Caco-2 (cell line): Measurements from ENCODE around the gene IKZF1. TPM values are rescaled to one million over a fixed set of nuclear protein-coding genes. Genes with fewer than 3 reads are reported as not detected.

Experiments
- BruUV-seq: library from RNA; stranded (reverse); fragments of 400-500 nt; replicated peaks from 2 replicates; lab custom pipeline; 2021; lab: Mats Ljungman, UMichigan
- CTCF ChIA-PET: fragments of 300-600 bp; sonication (Branson Sonifier 250); formaldehyde crosslinking; loops from one replicate; lab custom pipeline; 2022; ENCODE audit warnings: antibody characterized with exemption; lab: Charles Lee
- POLR2A ChIA-PET: fragments of 300-600 bp; sonication (Branson Sonifier 250); formaldehyde crosslinking; loops from one replicate; lab custom pipeline; 2022; ENCODE audit warnings: antibody characterized with exemption; lab: Charles Lee
- DNase-seq, 2 experiments: peaks; one replicate each; pipeline versions ENCODE4 v3.0.0 to v3.0.0-alpha.2; 2020 to 2022
- H3K27me3 ChIP-seq: replicated peaks from 2 replicates; pipeline ENCODE4 v1.6.0; 2011; ENCODE audit warnings: low read length; ENCODE audit not compliant: control insufficient read depth, insufficient read depth
- H3K36me3 ChIP-seq: 2 replicates; pipeline ENCODE4 v1.5.1; 2011; ENCODE audit warnings: low read length; ENCODE audit not compliant: control insufficient read depth, insufficient read depth
- H3K4me1 ChIP-seq: fragments of 250-450 bp; sonication (Bioruptor Pico); 2 replicates; pipeline ENCODE4 v1.5.1; 2020; ENCODE audit warnings: mild to moderate bottlenecking
- H3K4me3 ChIP-seq: 2 replicates; pipeline ENCODE4 v1.5.1; 2011; ENCODE audit warnings: low read depth, mild to moderate bottlenecking, control low read depth, low read length
- H3K9me3 ChIP-seq: fragments of 250-450 bp; sonication (Bioruptor Pico); 2 replicates; pipeline ENCODE4 v1.5.1; 2020; ENCODE audit warnings: mild to moderate bottlenecking, moderate library complexity
- H3K27ac Mint-ChIP-seq: one replicate; pipeline ENCODE4 v1.8.0; 2022; ENCODE audit warnings: mixed read lengths; ENCODE audit not compliant: unreplicated experiment
- H3K27me3 Mint-ChIP-seq: one replicate; pipeline ENCODE4 v1.8.0; 2022; ENCODE audit warnings: mixed read lengths; ENCODE audit not compliant: insufficient read depth, unreplicated experiment
- H3K36me3 Mint-ChIP-seq: one replicate; pipeline ENCODE4 v1.8.0; 2022; ENCODE audit warnings: mild to moderate bottlenecking, mixed read lengths; ENCODE audit not compliant: insufficient read depth, unreplicated experiment
- H3K4me1 Mint-ChIP-seq: one replicate; pipeline ENCODE4 v1.8.0; 2022; ENCODE audit warnings: low read depth, mixed read lengths; ENCODE audit not compliant: unreplicated experiment
- H3K4me3 Mint-ChIP-seq: one replicate; pipeline ENCODE4 v1.8.0; 2022; ENCODE audit warnings: mild to moderate bottlenecking, moderate library complexity, mixed read lengths; ENCODE audit not compliant: unreplicated experiment
- H3K9me3 Mint-ChIP-seq: one replicate; pipeline ENCODE4 v1.8.0; 2022; ENCODE audit warnings: mixed read lengths; ENCODE audit not compliant: unreplicated experiment
- intact Hi-C: fragments of 100-400 bp; cut with micrococcal nuclease; formaldehyde crosslinking; loops from one replicate; pipeline ENCODE4 v1.10.0; 2022; ENCODE audit not compliant: unreplicated experiment
- total RNA-seq: library from RNA; stranded (reverse); gene quantifications from 2 replicates; pipeline ENCODE4 v1.2.3, GENCODE V29; 2022
- TF ChIP-seq, protein P1 (sequence below), 2 experiments: fragments of 200-600 bp in 1 of 2; IDR thresholded peaks; 1 replicate in 1 of 2; 2 replicates in 1 of 2; pipeline versions ENCODE4 v1.5.1 to v1.8.0; 2011 to 2022; ENCODE audit warnings: antibody characterized with exemption in 1 of 2, control low read depth in 1 of 2, inconsistent platforms in 1 of 2, low read depth in 1 of 2, low read length in 1 of 2, mild to moderate bottlenecking in 1 of 2, moderate library complexity in 1 of 2; ENCODE audit not compliant: insufficient read depth in 1 of 2, severe bottlenecking in 1 of 2, unreplicated experiment in 1 of 2

IKZF1 gene
- total RNA-seq, 1 experiment from 2014 or later = not detected

DNA sequence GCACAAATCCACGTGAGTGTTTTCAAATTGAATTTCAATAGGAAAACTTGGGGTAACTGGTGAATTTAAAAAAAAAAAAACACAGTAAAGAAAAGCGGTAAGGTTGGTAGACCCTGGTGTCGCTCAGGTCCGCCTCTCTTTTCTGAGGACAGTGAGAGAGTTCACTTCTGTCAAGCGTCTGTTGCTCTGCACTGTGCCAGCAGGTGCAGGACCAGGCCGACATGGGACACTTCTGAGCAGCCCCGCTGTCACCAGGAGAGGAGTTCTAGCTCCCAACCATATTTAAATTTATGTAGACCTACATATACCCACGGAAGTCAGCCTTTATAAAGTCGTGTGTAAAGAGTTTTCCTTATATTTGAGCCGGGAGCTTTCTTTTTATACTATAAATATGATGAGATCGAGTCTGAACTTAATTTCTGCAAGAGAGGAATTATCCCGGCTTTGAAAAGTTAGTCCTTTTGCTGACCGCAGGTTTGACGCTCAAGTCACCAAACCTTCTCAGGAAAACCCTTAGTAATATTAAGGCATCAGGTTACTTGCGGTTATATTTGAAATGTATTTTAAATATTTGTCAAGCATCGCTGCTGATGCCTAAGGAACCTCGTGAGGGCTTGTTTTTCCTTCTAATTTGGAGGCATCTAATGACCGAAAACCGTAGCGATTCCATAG lies 531 bp downstream of the IKZF1 start:
- POLR2A ChIA-PET = no interaction called here
- Histone ChIP-seq H3K9me3 (no peaks in the 10 kb centered on the region), H3K4me1 (no peaks in the 10 kb centered on the region), H3K4me3 (no peak overlapping the region), H3K27me3 (peaks cover 1% of the 10 kb centered on the region; the same call in 1 of the 2 replicates), H3K36me3 (no peaks in the 10 kb centered on the region)
- Mint-ChIP-seq H3K36me3 (no peaks in the 10 kb centered on the region), H3K9me3 (no peaks in the 10 kb centered on the region), H3K4me3 (no peak overlapping the region), H3K27ac (no peak overlapping the region), H3K4me1 (no peaks in the 10 kb centered on the region), H3K27me3 (peaks cover 9% of the 10 kb centered on the region)
- TF ChIP-seq, protein P1, sequence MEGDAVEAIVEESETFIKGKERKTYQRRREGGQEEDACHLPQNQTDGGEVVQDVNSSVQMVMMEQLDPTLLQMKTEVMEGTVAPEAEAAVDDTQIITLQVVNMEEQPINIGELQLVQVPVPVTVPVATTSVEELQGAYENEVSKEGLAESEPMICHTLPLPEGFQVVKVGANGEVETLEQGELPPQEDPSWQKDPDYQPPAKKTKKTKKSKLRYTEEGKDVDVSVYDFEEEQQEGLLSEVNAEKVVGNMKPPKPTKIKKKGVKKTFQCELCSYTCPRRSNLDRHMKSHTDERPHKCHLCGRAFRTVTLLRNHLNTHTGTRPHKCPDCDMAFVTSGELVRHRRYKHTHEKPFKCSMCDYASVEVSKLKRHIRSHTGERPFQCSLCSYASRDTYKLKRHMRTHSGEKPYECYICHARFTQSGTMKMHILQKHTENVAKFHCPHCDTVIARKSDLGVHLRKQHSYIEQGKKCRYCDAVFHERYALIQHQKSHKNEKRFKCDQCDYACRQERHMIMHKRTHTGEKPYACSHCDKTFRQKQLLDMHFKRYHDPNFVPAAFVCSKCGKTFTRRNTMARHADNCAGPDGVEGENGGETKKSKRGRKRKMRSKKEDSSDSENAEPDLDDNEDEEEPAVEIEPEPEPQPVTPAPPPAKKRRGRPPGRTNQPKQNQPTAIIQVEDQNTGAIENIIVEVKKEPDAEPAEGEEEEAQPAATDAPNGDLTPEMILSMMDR (IDR thresholded peaks at IDR 0.05; ENCODE audit: insufficient read depth in 1 of 2, low read depth in 1 of 2, low read length in 1 of 2, severe bottlenecking in 1 of 2, unreplicated experiment in 1 of 2) = no peak
- DNase-seq = no peak
- intact Hi-C loops = no loop called here
- no TSS peak for BruUV-seq
- CTCF ChIA-PET = no interaction called here

DNA sequence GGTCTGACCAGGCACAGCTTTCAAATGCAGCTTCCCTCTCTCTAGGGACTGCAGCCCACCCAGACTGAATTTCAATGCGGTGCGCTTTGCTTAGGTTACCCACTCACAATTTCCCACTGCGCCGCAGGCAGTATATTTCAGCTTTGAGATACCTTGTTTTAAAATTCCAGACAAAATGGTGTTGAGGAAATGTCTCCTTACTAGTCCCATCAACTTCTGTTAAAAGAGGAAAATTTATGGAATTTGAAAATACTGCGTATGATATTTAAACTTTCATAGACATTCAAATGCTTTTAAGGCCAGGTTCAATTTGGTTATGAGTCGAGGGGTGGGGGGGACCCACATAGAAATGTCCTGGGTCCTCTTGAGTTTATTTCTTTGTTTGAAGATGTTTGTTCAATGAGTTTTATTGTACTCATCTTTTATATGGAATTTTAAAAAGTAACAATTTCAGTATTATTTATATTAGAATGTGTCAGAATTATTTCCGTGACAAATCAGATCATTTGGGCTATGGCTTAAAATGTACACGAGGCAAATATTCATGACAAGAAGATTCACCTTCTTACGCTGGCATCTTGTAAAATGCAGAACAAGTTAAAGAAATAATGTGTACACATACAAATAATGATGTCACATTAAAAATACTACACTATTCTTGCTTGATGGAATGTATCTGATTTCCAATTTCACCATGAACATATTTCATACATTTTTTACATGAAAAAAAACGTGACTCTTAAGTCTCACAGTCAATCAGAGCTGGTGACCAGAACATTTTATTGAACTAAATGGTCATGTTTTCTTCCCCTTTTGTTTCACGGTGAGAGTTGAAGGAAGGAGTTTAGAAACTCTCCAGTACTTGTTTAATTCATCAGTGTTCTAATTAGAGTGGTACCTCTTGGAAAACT lies 1.3 kb downstream of the IKZF1 start:
- no peaks in the 10 kb centered on the region; the same call in 1 of the 2 replicates for H3K27me3 ChIP-seq

More for the DNA sequence above, 1.3 kb downstream of the IKZF1 start:
- Histone ChIP-seq H3K4me3 (no peak overlapping the region), H3K9me3 (no peaks in the 10 kb centered on the region), H3K36me3 (no peaks in the 10 kb centered on the region), H3K4me1 (no peaks in the 10 kb centered on the region)
- CTCF ChIA-PET = no interaction called here
- Mint-ChIP-seq H3K4me1 (no peaks in the 10 kb centered on the region), H3K27ac (no peak overlapping the region), H3K27me3 (peaks cover 9% of the 10 kb centered on the region), H3K36me3 (no peaks in the 10 kb centered on the region), H3K4me3 (no peak overlapping the region), H3K9me3 (no peaks in the 10 kb centered on the region)
- DNase-seq = no peak
- intact Hi-C loops = no loop called here
- no TSS peak for BruUV-seq
- POLR2A ChIA-PET = no interaction called here
- TF ChIP-seq, protein P1 (IDR thresholded peaks at IDR 0.05; ENCODE audit: insufficient read depth in 1 of 2, low read depth in 1 of 2, low read length in 1 of 2, severe bottlenecking in 1 of 2, unreplicated experiment in 1 of 2) = no peak
